ENCODE measurements around the gene GSTM3.

DNA sequence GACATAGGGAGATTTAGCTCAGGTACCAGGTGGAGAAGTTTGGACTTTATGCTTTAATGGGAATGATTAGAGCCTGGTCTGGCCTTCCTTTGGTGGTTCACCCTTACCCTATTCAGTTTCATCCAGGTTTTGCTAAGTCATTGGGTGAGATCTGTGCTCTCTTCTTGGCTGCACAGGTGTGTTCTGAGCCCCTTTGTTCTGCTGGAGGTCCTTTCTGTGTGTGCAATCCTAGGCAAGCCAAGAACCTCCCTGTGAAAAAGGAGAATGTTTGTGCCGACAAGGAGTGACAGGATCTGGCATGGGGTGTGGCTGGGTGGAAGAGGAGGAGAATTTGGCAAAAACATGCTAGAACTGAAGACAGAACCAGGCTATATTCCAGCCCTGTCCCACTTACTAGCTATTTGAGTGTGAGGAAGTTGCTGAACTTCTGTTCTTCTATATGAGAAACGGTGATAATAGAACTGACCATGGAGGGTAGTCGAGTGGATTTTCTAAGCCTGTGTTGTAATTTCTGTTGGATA lies 24.2 kb downstream of the GSTM3 start:
- TF ChIP-seq, protein P1, sequence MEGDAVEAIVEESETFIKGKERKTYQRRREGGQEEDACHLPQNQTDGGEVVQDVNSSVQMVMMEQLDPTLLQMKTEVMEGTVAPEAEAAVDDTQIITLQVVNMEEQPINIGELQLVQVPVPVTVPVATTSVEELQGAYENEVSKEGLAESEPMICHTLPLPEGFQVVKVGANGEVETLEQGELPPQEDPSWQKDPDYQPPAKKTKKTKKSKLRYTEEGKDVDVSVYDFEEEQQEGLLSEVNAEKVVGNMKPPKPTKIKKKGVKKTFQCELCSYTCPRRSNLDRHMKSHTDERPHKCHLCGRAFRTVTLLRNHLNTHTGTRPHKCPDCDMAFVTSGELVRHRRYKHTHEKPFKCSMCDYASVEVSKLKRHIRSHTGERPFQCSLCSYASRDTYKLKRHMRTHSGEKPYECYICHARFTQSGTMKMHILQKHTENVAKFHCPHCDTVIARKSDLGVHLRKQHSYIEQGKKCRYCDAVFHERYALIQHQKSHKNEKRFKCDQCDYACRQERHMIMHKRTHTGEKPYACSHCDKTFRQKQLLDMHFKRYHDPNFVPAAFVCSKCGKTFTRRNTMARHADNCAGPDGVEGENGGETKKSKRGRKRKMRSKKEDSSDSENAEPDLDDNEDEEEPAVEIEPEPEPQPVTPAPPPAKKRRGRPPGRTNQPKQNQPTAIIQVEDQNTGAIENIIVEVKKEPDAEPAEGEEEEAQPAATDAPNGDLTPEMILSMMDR (IDR thresholded peaks at IDR 0.05 in 8 of 11, conservative IDR thresholded peaks at IDR 0.05 in 3 of 11), result no peak
- TF ChIP-seq POLR2A (IDR thresholded peaks at IDR 0.05) (no peak), POLR2AphosphoS5 (IDR thresholded peaks at IDR 0.05) (no peak)
